GM19463 (cell line): ENCODE results near the gene BCKDHB.
"Not testable (repeated sequence)": the region's sequence is repeated elsewhere in the genome, so short reads cannot be mapped to it uniquely, and the experiment has no call there.

Experiments used
- ATAC-seq: cut with Tn5 transposase; IDR thresholded peaks from one replicate; pipeline ENCODE4 v1.9.1; 2021; ENCODE audit warnings: mild to moderate bottlenecking, moderate library complexity; ENCODE audit not compliant: unreplicated experiment

Gene BCKDHB

GRCh38 chr6:80254716-80255115 lies 148.2 kb downstream of the BCKDHB start:
- no peak for ATAC-seq

GRCh38 chr6:80256691-80257090 lies 150.2 kb downstream of the BCKDHB start:
- ATAC-seq, result no peak

GRCh38 chr6:80259118-80259517 lies 152.6 kb downstream of the BCKDHB start:
- ATAC-seq, result no peak

DNA sequence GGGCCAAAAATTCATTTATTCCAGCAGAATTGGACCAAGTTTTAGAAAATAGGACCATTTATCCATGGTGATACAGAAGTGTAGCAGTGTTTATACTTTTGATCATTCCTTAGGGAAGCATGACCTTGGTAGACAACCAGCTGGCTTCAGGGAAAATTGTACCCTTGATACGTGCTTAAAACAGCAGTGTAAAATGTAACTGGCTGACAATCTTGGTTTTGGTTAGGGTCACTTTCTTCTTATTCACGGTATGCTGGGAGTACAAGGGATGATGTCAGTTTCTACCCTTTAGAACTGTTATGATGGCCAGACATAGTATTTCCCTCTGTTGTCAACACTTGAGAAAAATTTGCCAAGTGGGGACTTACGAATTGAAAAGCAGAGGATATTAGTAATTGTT lies 157.1 kb downstream of the BCKDHB start:
- ATAC-seq, result no peak

DNA sequence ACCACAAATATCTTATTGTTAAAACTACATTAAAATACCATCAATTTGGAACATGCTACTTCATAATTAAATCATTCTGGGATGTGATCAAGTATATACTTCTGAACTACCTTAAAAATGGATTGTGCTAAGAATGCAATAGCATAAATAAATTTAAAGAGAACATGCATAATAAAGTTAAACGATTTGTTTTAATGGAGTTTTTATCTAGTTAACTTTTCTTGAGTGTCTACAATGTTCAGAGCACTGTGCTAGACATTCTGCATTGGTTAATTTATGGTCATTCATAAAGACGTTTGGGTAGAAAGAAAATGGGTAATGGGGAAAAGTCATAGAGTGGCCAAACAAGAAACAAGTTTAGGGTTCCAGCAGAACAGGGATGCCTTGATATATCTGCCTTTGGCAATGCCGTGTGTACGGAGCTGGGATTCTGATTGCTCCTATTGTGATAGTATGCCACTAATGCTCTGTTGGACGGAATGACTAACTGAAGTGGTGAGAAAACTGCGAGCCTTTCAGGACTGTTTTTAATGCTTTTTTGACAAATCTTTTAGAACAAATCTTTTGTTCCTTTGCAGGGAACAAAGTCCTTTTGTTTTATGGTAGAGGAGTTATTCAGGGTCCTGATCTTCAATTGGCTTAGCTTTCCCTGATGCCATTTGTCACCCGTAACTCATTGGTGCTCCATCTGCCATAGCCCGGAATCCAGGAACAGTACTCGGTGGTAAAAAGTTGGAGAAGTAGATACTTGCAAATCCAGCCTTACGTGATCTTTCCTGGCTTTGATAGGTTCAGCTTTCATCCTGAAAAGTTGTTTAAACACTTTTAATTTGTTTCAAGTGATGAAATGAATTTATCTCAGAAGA lies 162.6 kb downstream of the BCKDHB start:
- ATAC-seq, result no peak

- no peak for ATAC-seq
Measured at GRCh38 chr6:80271074-80271473, 164.6 kb downstream of the BCKDHB start.

DNA sequence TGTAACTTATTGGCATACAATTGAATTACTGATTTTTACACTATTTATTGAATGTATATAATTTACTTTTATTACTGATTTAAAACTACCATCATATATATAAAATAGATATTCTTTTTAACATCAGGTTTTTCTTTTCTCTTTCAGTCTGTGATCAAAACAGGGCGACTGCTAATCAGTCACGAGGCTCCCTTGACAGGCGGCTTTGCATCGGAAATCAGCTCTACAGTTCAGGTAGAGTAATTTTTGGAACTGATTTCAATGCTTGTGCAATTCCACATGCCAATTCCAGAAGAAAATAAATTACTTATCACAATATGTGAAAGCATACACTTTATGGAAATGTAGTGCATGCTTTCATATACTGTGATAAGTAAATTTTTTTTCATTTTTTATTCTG lies 166.5 kb downstream of the BCKDHB start:
- no peak for ATAC-seq

DNA sequence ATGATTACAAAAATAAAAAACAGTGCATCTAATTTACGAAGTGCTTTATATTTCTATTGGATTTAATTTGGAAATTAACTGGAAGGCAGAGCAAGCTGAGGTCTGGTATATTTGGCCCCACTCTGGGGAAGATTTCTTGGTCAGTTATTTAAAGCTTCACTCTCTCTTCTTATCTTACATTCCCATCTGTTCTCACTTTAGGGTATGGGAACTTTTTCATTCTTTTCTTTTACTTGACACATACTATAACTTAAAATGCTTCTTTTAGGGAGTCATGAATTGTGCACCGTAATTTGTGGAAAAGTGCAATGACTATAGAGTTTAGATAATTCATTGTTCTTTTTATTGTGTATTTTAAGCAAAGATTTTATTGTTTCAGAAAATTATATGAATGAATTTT lies 170.4 kb downstream of the BCKDHB start:
- no peak for ATAC-seq

DNA sequence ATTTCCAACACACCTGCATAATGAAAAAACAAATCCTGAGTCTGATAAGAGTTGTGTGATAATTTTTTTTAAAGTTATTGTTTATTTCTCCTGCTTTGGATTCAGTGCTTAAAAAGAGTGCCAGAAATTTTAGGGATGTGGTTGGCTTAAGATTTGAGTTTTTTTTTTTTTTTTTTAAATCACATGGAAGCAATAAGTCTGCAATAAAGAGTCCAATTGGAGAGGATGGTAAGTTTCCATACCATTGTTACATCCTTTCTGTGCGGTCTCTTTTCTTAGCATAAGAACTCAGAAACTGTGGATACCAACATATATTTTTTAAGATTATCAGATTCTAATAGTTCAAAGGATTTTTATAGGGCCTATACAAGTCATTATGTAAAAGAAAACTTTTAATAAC lies 171.0 kb downstream of the BCKDHB start:
- ATAC-seq, result no peak

DNA sequence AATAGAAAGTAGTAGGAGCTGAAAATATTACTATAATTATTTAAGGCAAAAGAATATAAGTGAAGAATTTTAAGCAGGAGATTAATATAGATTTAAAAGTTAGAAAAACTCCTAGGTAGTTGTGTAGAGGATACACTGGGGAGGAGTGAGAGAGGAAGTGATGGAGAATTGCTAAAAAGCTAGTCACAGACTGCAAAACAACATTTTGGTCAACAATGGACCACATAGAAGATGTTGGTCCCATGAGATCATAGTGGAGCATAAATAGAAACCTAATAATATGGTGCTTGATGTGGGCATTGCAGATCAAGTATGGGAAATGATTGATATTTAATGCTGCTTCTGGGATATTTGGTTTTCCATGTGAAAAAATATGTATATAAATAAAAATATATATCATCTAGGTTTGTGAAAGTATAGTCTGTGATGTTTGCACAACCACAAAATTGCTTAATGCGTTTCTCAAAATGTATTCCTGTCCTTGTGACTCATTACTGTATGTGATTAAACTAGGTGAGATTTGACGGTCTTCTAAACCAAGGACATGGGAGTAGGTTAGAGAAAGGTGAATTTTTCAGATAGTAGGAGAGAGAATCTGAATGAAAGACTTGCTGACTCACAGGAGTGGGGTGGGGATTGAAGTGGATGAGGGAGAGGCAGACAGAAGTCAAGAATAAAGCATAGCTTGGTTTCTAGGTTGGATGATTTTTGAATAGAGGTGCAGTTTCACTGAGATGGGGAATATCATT lies 174.0 kb downstream of the BCKDHB start:
- ATAC-seq, result peak; percentile 84

- ATAC-seq, result no peak
Measured at GRCh38 chr6:80282913-80283554, 176.6 kb downstream of the BCKDHB start.

GRCh38 chr6:80287112-80287511 lies 180.6 kb downstream of the BCKDHB start:
- no peak for ATAC-seq

DNA sequence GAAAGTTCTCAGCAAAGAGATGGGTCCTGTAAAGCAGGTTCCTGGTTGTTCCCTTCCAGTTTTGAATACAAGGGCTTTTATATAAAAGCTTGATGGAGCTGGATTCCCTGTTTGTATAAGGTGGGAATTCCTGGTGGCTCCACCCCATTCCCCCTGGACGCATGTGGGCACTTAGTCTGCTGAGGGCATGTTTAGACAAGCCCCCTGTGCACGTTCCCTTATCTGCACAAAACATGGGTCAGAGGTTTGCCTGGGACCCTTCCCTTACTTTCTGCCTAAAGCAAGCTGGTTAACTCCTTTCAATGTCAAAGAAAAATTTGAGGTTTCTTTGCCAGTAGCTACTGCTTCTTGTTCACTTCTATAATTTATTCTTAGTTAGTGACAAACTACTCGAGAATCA lies 181.1 kb downstream of the BCKDHB start:
- ATAC-seq, result no peak

GRCh38 chr6:80289727-80290126 lies 183.3 kb downstream of the BCKDHB start:
- ATAC-seq, result no peak

DNA sequence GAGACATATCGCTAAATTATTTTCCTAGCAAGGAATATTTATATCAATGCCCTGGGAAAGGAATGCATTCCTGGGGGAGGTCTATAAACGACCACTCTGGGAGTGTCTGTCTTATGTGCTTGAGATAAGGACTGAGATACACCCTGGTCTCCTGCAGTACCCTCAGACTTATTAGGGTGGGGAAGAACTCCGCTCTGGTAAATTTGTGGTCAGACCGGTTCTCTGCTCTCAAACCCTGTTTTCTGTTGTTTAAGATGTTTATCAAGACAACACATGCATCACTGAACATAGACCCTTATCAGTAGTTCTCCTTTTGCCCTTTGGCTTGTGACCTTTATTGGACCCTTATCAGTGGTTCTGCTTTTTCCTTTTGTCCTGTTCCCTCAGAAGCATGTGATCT lies 188.1 kb downstream of the BCKDHB start:
- ATAC-seq, result not testable (repeated sequence)

DNA sequence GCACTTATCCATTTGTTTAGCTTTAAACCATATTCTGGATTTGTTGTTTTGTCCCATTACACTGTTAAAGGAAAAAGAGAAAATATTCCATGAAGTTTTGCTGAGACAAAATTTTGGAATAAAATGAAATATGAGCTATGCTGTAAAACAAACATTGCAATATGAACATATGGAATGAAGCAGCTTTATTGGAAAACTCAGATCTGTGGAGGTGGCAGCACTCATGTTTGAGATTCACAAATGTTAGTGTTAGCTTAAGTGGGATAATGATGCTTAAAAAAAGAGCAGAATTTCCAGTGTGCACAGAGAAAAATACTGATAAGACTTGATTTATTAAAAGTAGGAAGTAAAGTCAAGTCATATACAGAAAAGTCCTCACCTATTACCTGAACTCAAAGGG lies 196.2 kb downstream of the BCKDHB start:
- ATAC-seq, result no peak

DNA sequence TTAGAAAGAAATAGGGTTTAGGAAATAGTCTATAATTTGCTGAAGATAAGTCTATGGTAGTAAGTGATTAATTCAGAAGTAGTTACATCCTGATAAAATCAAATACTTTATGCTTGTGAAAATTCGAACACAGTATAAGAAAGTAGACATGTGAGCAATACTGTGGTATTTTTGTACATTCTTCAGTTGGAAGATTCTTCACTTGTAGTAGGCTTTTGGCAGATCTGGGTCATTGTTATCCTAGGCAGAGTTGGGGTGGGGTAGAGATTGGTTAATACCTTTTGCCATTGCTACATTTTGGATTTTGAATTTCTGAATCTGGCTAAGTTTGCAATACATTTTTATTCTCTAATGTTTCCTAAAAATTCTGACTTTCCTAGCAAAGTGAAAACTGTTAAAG lies 197.5 kb downstream of the BCKDHB start:
- ATAC-seq, result no peak

- no peak for ATAC-seq
Measured at GRCh38 chr6:80314531-80314930, 208.1 kb downstream of the BCKDHB start.

- ATAC-seq, result no peak
Measured at GRCh38 chr6:80316686-80317231, 210.3 kb downstream of the BCKDHB start.

- no peak for ATAC-seq
Measured at GRCh38 chr6:80319196-80319595, 212.7 kb downstream of the BCKDHB start.

GRCh38 chr6:80321011-80321410 lies 214.5 kb downstream of the BCKDHB start:
- ATAC-seq, result no peak
